Measurements from ENCODE around the gene TBC1D17. TPM values are rescaled to one million over a fixed set of nuclear protein-coding genes. Genes with fewer than 3 reads are reported as not detected.

Gene TBC1D17
- polyA plus RNA-seq, 4 donors: 40.4 to 51.4 (median 43.4) TPM

DNA sequence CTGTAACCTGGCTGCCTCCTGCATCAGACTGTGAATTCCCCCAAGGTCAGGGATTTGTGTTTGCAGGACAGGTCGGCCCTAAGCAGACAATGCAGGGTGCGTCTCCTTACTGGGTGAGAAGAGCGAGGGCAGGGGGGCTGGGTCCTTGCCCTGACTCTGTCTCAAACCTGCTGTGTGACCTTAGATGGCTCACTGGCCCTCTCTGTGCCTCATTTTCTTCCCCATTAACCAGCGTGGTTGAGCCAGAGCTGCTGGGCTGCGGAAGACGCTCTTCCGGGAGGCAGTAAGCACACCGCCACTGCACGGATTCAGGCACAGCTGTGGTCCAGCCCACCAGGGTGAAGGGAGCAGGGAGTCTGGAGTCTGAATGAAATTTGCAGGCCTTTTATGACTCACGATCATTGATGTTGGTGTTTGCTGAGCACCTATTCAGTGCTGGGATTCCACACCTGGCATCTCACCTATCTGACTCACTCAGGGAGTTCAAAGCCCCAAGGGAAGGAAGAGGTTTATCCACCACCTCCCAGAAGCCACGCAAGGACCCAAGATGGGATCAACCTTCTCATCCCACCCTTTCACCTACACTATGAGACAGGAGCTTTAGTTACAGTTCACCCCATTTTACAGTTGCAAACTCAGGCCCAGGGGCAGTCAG lies 2.9 kb upstream of the TBC1D17 start:
- DNase-seq (ENCODE audit: low read depth in 4 of 4, low spot score in 3 of 4): no peak

DNA sequence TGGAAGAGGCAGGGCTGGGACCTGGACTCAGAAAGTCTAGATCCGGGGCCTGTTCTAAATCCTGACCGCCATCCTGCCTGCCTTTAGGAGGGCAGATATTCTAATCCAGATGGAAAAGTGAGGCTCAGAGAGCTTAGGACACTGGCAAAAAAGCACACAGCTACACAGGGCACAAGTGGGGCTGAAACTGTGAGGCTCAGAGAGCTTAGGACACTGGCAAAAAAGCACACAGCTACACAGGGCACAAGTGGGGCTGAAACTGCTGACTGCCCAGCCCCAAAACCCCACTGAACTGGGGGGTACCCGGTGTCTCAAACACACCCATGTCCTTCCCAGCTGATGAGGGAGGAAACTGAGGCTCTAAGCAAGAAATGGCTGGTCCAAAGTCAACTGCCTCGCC lies 2.3 kb upstream of the TBC1D17 start:
- DNase-seq (ENCODE audit: low read depth in 4 of 4, low spot score in 3 of 4): no peak

DNA sequence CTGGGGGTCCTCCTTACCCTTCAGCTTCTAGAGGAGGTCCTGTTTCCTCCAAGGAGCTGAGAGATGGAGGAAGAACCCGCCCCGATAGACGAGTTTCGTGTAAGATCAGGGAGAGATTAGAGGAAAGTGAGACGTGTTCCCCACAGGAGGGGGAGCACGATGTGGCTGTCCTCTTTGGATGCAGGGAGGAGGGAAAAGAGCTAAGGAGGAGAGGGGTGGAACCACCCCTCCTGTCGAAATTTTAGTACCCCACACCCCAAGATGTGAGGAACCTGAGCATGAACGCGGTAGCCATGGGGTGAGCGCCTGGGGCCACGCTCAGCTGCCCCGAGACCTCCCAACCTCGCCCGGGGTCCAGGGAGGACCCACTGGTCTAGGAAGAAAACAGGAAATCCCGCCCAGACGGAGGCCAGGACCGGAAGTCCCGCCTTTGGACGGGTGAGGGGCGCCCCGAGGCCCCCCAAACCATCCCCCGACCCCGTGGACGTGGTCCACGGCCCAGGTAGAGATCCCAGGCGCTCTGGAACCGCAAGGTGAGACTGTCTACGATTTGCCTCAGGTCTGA lies 1.6 kb upstream of the TBC1D17 start:
- DNase-seq (ENCODE audit: low read depth in 4 of 4, low spot score in 3 of 4): no peak

DNA sequence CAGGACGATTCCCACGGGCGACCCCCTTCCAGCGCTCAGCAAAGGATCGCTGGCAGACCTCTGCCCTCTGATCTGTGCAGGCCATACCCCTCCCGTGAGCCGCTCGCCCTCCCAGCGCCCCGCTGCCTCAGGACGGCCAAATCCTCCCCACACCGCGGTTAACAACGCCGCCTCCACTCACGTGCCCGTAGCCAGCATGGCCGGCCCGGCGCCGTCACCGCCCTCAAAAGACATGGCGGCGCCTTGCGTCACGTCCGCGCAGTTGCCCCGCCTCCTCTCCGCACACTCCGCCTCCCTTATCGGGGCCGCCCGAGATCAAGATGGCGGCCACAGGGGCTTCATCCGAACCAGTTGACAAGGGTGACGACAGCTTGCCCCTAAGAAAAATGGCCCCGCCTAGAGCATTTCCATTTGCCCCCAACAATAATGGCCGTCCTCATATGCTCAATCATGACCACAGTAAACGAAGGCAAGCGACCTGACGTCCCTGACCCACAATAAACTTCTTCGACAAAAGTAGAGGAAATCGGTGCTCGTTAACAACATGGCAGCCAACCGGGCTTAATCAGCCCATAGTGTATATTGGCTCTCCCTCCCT lies 981 bp upstream of the TBC1D17 start:
- peak; percentile 96 to 100 (median 98) for DNase-seq (ENCODE audit: low read depth in 4 of 4, low spot score in 3 of 4)

DNA sequence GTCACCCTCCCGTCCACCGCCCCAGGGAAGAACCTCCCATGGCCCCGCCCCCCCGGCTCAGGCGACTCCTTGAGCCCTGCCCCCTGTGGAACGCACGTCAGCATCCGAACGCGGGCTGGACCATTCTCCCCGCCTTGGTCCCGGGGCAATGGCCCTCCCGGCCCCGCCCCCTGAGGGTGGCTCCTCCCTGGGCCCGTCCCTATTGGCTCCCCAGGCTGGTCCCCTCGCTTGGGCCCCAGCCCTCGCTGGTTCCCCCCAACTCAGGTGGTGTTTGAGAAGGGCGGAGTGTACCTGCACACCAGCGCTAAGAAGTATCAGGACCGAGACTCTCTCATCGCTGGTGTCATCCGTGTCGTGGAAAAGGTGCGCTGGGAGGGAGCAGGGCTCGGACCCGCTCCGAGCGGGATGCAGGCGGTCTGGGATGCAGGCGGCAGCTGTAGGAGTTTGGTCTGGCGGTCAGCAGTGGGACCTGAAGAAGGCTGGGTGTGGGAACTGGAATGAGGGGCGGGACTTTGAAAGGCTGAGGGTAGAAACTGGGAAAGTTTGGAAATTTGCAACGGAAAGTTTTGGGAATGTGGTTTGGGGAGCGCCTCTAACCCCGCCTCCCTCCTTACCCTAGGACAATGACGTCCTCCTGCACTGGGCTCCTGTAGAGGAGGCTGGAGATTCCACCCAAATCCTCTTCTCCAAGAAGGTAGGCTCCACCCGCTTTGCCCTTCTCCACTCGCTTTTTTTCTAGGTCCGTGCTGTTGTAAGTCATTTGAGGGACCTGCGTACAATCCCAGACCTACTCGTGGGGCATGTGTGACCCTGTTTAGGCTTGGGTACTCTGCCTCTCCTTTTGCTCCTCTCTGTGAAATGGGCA lies 609 bp downstream of the TBC1D17 start:
- peak; percentile 94 to 95 (median 94) for DNase-seq (ENCODE audit: low read depth in 4 of 4, low spot score in 3 of 4)

DNA sequence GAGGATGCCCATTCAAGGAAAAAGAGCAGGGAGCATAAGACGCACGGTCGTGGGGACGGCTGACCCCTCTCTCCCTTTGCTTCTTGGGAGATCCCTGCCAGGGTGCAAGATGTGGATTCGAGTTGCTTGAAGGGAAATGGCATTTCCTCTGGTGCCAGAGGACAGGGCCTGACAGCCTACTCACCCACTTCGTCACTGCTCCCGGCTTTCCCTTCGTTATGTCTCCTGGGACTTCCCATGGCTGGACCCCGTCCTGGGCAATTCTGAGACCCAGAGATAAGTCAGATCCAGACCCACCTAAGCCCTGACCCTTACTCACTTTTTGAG lies 1.2 kb downstream of the TBC1D17 start:
- no peak for DNase-seq (ENCODE audit: low read depth in 4 of 4, low spot score in 3 of 4)

DNA sequence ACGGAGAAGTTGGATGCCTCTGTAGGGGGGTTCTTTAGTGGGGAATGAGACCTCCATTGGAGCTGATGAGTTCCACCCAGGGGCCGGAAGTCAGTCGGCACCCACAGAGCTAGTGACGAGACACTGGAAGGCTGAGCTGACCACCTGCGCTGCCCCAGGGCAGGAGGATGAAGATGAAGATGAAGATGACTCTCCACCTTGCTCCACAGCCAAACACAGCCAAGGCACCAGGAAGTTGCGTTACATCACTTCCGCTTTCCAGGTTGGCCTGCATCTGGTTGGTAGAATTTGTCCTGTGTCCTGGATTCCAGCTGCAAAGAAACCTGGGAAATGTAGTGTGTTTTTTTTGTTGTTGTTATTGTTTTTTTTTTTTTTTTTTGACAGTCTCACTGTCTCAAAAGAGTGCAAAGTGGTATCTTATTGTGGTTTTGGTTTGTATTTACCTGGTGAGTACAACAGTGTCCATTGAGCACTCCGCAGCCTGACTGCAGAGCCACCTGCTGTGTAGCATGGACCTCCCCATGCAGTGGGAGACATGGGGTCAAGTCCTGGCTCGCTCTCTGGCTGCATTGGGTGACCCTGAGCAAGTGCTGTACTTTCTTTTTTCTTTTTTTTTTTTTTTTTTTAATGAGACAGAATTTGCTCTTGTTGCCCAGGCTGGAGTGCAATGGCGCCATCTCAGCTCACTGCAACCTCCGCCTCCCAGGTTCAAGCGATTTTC lies 1.9 kb downstream of the TBC1D17 start:
- no peak for DNase-seq (ENCODE audit: low read depth in 4 of 4, low spot score in 3 of 4)

DNA sequence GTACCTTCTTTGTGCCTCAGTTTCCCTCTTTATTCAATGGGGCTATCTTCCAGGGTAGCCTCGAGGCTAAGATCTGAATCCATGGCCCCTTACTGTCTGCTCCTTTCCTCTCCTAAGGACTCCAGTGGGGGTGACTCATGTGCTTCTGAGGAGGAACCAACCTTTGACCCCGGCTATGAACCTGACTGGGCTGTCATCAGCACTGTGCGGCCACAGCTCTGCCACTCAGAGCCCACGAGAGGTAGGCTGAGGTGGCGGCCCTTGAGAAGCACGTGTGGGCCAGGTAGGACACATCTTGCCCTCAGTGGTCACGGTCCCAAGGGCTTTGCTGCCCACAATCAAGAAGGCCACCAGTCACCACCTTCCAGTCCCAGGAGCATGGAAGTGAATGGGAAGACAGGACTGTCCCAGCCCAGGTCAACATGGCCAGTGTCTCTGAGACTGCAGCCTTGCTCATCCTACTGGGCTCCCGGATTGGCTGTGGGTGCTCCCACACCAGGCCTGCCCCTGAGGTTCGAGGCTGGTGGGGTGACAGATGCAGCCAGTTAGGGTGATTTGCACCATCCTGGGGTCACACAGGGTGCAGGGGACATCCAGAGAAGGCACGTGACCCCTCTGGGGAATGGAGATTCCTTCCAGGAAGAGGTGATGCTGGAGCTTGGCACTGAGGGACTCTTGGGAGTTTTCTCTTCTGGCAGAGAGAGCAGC lies 2.8 kb downstream of the TBC1D17 start:
- no peak for DNase-seq (ENCODE audit: low read depth in 4 of 4, low spot score in 3 of 4)

DNA sequence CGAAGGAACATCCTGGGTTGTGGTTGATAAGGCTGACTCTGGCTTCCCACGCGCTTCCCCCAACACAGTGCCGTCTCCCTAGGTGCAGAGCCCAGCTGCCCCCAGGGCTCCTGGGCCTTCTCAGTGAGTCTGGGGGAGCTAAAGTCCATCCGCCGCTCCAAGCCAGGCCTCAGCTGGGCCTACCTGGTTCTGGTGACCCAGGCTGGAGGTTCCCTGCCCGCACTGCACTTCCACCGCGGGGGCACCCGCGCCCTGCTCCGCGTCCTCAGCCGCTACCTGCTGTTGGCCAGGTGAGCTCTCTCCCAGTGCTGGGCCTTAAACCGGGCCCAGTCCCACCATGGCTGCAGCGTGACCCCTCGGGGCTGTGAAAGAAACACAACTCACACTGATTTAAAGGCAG lies 3.7 kb downstream of the TBC1D17 start:
- DNase-seq (ENCODE audit: low read depth in 4 of 4, low spot score in 3 of 4): no peak

DNA sequence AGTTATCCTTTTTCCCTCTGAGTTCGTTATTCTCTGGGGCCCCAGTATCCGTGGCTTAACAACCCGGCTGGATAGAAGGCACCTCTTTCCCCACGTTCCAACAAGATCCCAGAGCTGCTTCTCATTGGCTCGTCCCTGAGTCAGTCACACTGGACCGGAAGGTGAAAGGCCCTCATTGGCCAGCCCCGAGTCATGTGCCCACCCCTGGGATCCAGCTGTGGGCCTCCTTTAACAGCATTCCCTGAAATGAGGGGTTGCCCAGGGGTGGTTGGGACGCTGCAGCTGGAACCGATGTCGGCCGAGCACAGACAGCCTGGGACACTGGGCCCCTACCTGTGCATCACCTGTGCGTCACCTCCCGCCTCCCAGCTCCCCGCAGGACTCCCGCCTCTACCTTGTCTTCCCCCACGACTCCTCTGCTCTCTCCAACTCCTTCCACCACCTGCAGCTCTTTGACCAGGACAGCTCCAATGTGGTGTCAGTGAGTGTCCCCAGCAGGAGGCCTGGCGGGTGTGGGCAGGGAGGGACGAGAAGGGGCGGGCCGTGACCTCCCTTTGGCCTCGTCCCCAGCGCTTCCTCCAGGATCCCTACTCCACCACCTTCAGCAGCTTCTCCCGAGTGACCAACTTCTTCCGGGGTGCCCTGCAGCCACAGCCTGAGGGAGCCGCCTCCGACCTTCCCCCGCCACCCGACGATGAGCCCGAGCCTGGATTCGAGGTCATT lies 4.3 kb downstream of the TBC1D17 start:
- no peak for DNase-seq (ENCODE audit: low read depth in 4 of 4, low spot score in 3 of 4)

DNA sequence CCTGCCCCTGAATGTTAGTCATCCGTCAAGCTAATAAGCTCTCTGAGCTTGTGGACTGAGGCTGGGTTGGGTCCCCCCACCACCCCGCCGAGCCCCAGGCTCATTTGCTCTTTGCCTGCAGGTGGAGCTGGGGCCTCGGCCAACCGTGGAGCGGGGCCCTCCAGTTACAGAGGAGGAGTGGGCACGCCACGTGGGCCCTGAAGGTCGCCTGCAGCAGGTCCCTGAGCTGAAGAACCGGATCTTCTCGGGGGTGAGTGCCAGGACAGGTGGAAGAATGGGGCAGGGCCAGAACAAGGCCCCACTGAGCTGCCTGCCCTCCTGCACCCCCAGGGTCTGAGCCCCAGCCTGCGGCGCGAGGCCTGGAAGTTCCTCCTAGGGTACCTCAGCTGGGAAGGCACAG lies 5.1 kb downstream of the TBC1D17 start:
- DNase-seq (ENCODE audit: low read depth in 4 of 4, low spot score in 3 of 4): no peak

DNA sequence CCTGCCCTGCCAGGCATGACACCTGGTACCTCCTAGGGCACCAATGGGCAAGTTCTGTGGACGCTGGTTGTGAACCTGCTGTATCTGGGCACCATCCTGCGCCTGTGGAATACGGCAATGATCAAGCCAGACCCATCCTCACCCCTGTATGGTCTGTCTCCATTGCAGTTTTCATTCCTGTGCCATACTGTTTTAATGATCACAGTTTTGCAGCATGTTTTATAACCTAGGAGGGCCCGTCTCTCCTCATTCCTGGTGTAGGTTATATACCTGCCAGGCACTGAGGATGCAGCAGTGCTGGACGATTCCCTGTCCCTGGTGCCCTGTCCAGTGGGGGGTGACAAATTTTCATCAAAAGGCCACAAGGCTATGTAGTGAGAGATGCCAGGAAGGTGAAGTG lies 5.6 kb downstream of the TBC1D17 start:
- no peak for DNase-seq (ENCODE audit: low read depth in 4 of 4, low spot score in 3 of 4)

DNA sequence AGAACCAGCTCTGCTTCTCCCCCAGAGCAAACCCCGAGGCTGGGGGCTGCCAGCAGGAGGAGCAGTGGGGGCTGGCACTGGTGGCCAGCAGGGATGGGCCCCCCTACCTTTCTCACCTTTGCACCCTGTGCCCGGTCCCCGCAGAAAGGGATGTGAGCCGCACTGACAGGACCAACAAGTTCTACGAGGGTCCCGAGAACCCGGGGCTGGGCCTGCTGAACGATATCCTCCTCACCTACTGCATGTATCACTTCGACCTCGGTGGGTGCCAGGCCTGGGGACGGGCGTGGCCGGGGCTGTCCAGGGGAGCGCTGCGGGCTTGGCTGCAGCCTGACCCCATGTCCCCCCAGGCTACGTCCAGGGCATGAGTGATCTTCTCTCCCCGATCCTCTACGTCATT lies 6.6 kb downstream of the TBC1D17 start:
- DNase-seq (ENCODE audit: low read depth in 4 of 4, low spot score in 3 of 4): no peak

DNA sequence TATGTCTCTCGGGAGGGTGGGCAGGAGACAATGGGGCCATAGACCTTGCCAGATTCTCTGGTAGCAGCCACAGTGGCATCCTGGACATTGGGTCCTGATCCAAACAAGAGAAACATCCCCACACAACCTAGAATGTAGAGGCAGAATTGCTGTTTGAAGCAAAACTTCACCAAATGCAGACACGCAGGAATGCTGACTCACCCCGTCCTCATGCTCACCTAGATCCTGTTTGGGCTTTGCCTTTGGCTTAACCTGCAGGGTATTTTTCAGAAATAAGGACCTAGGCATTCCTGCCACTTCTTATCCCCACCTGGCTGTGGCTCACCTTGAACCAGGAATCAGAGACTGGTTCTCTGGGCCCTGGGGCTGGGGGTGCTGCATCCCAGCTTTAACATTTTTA lies 7.3 kb downstream of the TBC1D17 start:
- DNase-seq (ENCODE audit: low read depth in 4 of 4, low spot score in 3 of 4): no peak

DNA sequence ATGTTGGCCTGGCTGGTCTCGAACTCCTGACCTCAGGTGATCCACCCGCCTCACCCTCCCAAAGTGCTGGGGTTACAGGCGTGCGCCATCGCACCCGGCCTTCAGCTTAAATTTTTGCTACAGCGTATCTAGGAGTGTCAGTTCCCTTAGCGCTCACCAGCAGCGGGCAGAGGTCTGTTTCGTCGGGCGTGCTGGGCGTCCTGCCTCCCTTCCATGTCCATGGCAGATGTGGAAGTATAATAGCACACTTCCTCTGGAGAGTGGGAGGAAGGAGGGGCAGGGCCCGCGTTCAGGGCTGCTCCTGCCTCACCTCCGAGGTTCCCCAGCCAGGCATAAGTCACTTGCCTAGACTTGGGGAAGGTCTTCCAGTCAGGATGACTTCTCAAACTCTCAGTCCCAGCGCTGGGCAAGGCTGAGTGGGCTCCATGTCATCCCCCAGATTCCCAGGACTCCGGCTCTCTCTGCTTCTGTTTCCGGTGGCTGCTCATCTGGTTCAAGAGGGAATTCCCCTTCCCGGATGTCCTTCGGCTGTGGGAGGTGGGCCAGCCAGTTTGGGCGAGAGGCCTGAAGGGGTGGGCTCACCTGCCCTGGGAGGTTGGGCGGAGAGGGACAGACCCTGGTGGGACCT lies 9.6 kb downstream of the TBC1D17 start:
- no peak for DNase-seq (ENCODE audit: low read depth in 4 of 4, low spot score in 3 of 4)

DNA sequence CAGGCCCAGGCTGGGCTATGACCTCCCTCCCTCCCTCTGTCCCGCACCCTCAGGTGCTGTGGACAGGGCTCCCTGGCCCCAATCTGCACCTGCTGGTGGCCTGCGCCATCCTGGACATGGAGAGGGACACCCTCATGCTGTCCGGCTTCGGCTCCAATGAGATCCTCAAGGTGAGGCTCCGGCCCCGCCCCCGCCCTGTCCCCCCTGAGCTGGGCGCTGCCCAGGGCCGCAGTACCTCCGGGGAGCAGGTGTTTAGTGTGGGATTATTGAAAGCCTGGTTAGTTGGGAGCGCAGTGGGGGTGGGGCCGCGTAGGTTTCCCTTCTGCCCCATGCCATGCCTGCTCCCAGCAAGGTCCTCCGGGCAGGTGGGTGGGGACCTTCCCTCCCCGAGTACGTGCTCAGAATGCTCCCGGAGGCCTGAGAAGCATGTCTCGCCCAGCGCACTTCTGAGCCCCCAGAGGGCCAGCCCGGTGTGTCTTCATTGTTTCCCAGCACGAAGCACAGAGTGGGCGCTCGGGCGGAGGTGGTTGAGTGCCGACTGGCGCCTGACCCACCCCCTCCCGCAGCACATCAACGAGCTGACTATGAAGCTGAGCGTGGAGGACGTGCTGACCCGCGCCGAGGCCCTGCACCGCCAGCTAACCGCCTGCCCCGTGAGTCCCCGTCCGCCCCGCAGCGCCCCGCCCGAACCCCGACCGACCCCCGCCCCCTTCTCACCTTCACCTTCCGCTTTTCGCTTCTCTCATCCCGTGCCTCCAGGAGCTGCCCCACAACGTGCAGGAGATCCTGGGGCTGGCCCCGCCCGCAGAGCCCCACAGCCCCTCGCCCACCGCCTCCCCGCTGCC lies 10.4 kb downstream of the TBC1D17 start:
- no peak for DNase-seq (ENCODE audit: low read depth in 4 of 4, low spot score in 3 of 4)

DNA sequence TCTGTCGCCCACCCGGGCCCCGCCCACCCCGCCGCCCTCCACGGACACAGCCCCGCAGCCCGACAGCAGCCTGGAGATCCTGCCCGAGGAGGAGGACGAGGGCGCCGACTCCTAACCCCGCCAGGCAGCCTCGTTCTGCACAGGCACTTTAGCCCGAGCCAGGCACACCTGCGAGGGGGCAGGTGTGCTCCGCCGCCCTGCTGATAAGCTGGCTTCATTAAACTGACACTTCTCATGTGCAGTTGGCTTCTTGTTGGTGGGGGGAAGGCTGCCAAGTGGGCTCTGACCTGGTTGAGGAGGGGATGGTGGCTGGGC lies 11.0 kb downstream of the TBC1D17 start:
- no peak for DNase-seq (ENCODE audit: low read depth in 4 of 4, low spot score in 3 of 4)

DNA sequence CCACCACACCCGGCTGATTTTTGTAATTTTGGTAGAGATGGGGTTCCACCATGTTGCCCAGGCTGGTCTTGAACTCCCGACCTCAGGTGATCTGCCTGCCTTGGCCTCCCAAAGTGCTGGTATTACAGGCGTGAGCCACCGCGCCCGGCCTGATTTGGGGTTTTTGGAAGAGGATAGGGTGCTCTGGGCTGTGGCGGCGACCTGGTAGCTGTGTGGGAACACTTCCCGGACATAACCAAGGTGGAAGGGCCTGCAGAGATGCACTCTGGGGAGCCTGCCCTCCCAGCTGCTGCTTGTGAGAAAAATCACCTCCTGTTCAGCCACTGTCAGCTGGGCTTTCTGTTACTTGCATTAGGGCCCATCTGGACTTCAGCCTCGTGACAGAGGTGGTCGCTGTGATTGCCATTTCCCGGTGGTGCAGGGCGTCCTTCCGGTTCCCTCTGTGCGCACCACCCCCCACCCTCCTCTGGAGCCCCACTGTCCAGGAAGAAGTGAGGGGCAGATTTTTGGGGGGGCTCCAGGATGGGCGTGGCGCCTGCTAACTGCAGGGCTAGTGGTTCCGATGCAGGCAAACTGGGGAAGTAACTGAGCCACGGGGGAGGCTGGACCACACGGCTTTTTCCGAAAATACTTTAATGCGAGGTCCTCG lies 11.7 kb downstream of the TBC1D17 start:
- no peak for DNase-seq (ENCODE audit: low read depth in 4 of 4, low spot score in 3 of 4)

Data from right renal pelvis (tissue), 4 donors.